PC-9 (cell line): Measurements from ENCODE around the gene IGFBP2.

ENCODE experiments used
- CTCF ChIP-seq: fragments of 200-600 bp; sonication (generic); conservative IDR thresholded peaks from 2 replicates; pipeline ENCODE4 v1.6.1; 2017; ENCODE audit warnings: mixed run types, antibody characterized with exemption, mild to moderate bottlenecking, moderate library complexity
- EZH2 ChIP-seq: fragments of 200-600 bp; sonication (generic); IDR thresholded peaks from 2 replicates; pipeline ENCODE4 v1.8.0; 2017; ENCODE audit warnings: antibody characterized with exemption, low read depth

- TF ChIP-seq CTCF (no peak), EZH2 (no peak)
These were observed 13.5 kb upstream of the IGFBP2 start for GRCh38 chr2:216619411-216620393.
